K562 (cell line): ENCODE measurements around the gene MALAT1. TPM values are rescaled to one million over a fixed set of nuclear protein-coding genes. Genes with fewer than 3 reads are reported as not detected.
A peak's percentile ranks its signal among the peaks of the same experiment; 100 is the strongest.

Experiments used
- NELFE ChIP-seq: IDR thresholded peaks from 2 replicates; pipeline ENCODE4 v1.6.1; 2011; ENCODE audit warnings: mild to moderate bottlenecking; ENCODE audit not compliant: insufficient read depth, insufficient read length
- PHB ChIP-seq: fragments of 250-450 bp; sonication (Bioruptor Pico); IDR thresholded peaks from 2 replicates; pipeline ENCODE4 v1.5.0; 2021
- POLR2G ChIP-seq: fragments of 200-400 bp; formaldehyde crosslinking; IDR thresholded peaks from 2 replicates; pipeline ENCODE4 v1.6.1; 2017; ENCODE audit warnings: low read depth, mild to moderate bottlenecking, antibody characterized with exemption, low read length, moderate library complexity
- PYGO2 ChIP-seq: fragments of 450-650 bp; IDR thresholded peaks from 2 replicates; pipeline ENCODE4 v1.6.1; 2016; ENCODE audit warnings: mild to moderate bottlenecking, missing genetic modification characterization, moderate library complexity, missing compliant biosample characterization
- TARDBP ChIP-seq: fragments of 450-650 bp; IDR thresholded peaks from 2 replicates; pipeline ENCODE4 v1.6.1; 2016
- TCF3 ChIP-seq: sonication (generic); formaldehyde crosslinking; IDR thresholded peaks from 2 replicates; pipeline ENCODE4 v1.4.0; 2020; ENCODE audit warnings: mild to moderate bottlenecking, missing genetic modification reagents
- ZFP30 ChIP-seq: fragments of 250-450 bp; sonication (Bioruptor Pico); IDR thresholded peaks from 2 replicates; pipeline ENCODE4 v1.8.0; 2022; ENCODE audit warnings: moderate library complexity, mild to moderate bottlenecking, inconsistent platforms, borderline replicate concordance
- ZNF551 ChIP-seq: fragments of 250-450 bp; sonication (Bioruptor Pico); IDR thresholded peaks from 2 replicates; pipeline ENCODE4 v1.5.0; 2021; ENCODE audit warnings: mild to moderate bottlenecking, moderate library complexity
- polyA plus RNA-seq, 8 experiments: library from polyadenylated mRNA; depleted of rRNA in 4 of 8; stranded (reverse) in 5 of 8; unstranded in 3 of 8; fragments of >200 nt; fragmentation: Nextera tagmentation in 2 of 8; fragmentation: Illumina TruSeq in 1 of 8; extraction: Ambion mirVana in 2 of 8; extraction: Trizol in 1 of 8; gene quantifications; 2 replicates each; pipeline versions ENCODE4 v1.2.1 to v1.2.3, GENCODE V29; 2011 to 2014; ENCODE audit warnings: inconsistent platforms in 1 of 8, missing spikeins in 1 of 8
- total RNA-seq, 7 experiments: library from RNA; depleted of rRNA in 6 of 7; stranded (reverse); fragments of >200 nt in 6 of 7; fragmentation: Illumina TruSeq in 2 of 7; extraction: Trizol in 2 of 7; gene quantifications; 2 replicates each; pipeline versions ENCODE4 v1.2.1 to v1.2.3, GENCODE V29; 2011 to 2021; ENCODE audit warnings: low replicate concordance in 1 of 7
- TF ChIP-seq, protein P1 (sequence below), 2 experiments: fragments of 450-650 bp; formaldehyde crosslinking in 1 of 2; IDR thresholded peaks; 2 replicates each; pipeline versions ENCODE4 v1.4.0 to v1.6.1; 2014 to 2020; ENCODE audit warnings: mild to moderate bottlenecking in 2 of 2, borderline replicate concordance in 1 of 2, low read depth in 1 of 2
- TF ChIP-seq, protein P2 (sequence below): fragments of 150-350 bp; IDR thresholded peaks from 2 replicates; pipeline ENCODE4 v1.6.1; 2014; ENCODE audit warnings: low read depth, mild to moderate bottlenecking, low read length, borderline replicate concordance
- TF ChIP-seq, protein P3 (sequence below), 3 experiments: fragments of 200-800 bp in 1 of 3; fragments of 250-450 bp in 1 of 3; fragments of 450-650 bp in 1 of 3; sonication (Bioruptor Pico) in 1 of 3; sonication (Bioruptor generic) in 1 of 3; formaldehyde crosslinking in 1 of 3; IDR thresholded peaks; 2 replicates each; pipeline versions ENCODE4 v1.6.1 to v1.8.0; 2016 to 2022; ENCODE audit warnings: mild to moderate bottlenecking in 2 of 3, missing genetic modification characterization in 2 of 3, missing compliant biosample characterization in 1 of 3, moderate library complexity in 1 of 3

The MALAT1 gene
- total and polyA plus RNA-seq, 9 of the 15 experiments (the other 6 are each of a cell fraction or from before 2014, with no cell fraction given), result 363 to 8,715 (median 2,351) TPM

DNA sequence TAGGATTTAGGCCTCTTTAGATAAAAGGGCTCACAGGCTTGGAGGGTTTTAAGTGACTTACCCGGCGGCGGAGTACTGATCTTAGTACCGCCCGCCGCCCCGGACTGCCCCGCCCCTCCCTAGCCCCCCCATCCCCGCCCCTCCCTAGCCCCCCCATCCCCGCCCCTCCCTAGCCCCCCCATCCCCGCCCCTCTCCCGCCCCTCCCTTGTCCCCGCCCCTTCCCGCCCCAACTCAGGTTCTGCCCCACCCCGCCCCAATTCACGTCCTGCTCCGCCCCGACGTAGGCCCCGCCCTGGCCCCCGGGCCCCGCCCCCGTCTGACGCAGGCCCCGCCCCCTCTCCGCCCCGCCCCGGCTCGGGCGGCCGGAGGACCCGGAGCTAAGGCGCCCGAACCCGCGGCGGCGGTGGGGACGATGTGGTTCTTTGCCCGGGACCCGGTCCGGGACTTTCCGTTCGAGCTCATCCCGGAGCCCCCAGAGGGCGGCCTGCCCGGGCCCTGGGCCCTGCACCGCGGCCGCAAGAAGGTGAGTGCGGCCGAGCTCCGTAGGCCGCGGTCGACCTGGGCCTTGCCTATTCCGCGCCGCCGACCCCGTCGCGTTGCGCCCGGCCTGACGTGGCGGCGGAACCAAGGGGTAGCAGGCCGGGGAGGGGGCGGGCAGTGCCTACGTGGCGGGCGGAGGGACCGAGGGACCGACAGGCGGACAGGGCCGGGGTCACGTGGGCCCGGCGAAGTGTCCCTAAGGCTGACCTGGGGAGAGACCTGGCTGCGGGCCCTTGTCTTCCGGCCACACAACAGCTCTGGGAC is 26.1 kb downstream of the MALAT1 start, which contains the start of gene SCYL1 (continued):
- no peak for TF ChIP-seq ZNF551
- no peak for TF ChIP-seq NELFE
- TF ChIP-seq PYGO2 (tag), result no peak
- TF ChIP-seq, protein P1, sequence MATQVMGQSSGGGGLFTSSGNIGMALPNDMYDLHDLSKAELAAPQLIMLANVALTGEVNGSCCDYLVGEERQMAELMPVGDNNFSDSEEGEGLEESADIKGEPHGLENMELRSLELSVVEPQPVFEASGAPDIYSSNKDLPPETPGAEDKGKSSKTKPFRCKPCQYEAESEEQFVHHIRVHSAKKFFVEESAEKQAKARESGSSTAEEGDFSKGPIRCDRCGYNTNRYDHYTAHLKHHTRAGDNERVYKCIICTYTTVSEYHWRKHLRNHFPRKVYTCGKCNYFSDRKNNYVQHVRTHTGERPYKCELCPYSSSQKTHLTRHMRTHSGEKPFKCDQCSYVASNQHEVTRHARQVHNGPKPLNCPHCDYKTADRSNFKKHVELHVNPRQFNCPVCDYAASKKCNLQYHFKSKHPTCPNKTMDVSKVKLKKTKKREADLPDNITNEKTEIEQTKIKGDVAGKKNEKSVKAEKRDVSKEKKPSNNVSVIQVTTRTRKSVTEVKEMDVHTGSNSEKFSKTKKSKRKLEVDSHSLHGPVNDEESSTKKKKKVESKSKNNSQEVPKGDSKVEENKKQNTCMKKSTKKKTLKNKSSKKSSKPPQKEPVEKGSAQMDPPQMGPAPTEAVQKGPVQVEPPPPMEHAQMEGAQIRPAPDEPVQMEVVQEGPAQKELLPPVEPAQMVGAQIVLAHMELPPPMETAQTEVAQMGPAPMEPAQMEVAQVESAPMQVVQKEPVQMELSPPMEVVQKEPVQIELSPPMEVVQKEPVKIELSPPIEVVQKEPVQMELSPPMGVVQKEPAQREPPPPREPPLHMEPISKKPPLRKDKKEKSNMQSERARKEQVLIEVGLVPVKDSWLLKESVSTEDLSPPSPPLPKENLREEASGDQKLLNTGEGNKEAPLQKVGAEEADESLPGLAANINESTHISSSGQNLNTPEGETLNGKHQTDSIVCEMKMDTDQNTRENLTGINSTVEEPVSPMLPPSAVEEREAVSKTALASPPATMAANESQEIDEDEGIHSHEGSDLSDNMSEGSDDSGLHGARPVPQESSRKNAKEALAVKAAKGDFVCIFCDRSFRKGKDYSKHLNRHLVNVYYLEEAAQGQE (IDR thresholded peaks at IDR 0.05; ENCODE audit: borderline replicate concordance), result peak; percentile 35
- TF ChIP-seq, protein P1 (CRISPR knock-in tag; IDR thresholded peaks at IDR 0.05; ENCODE audit: low read depth), result peak; percentile 63
- TF ChIP-seq ZFP30, result no peak
- TF ChIP-seq POLR2G, result peak; percentile 80
- TF ChIP-seq, protein P2, sequence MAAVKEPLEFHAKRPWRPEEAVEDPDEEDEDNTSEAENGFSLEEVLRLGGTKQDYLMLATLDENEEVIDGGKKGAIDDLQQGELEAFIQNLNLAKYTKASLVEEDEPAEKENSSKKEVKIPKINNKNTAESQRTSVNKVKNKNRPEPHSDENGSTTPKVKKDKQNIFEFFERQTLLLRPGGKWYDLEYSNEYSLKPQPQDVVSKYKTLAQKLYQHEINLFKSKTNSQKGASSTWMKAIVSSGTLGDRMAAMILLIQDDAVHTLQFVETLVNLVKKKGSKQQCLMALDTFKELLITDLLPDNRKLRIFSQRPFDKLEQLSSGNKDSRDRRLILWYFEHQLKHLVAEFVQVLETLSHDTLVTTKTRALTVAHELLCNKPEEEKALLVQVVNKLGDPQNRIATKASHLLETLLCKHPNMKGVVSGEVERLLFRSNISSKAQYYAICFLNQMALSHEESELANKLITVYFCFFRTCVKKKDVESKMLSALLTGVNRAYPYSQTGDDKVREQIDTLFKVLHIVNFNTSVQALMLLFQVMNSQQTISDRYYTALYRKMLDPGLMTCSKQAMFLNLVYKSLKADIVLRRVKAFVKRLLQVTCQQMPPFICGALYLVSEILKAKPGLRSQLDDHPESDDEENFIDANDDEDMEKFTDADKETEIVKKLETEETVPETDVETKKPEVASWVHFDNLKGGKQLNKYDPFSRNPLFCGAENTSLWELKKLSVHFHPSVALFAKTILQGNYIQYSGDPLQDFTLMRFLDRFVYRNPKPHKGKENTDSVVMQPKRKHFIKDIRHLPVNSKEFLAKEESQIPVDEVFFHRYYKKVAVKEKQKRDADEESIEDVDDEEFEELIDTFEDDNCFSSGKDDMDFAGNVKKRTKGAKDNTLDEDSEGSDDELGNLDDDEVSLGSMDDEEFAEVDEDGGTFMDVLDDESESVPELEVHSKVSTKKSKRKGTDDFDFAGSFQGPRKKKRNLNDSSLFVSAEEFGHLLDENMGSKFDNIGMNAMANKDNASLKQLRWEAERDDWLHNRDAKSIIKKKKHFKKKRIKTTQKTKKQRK, result no peak
- TF ChIP-seq PHB (CRISPR knock-in tag), result no peak
- TF ChIP-seq, protein P3, sequence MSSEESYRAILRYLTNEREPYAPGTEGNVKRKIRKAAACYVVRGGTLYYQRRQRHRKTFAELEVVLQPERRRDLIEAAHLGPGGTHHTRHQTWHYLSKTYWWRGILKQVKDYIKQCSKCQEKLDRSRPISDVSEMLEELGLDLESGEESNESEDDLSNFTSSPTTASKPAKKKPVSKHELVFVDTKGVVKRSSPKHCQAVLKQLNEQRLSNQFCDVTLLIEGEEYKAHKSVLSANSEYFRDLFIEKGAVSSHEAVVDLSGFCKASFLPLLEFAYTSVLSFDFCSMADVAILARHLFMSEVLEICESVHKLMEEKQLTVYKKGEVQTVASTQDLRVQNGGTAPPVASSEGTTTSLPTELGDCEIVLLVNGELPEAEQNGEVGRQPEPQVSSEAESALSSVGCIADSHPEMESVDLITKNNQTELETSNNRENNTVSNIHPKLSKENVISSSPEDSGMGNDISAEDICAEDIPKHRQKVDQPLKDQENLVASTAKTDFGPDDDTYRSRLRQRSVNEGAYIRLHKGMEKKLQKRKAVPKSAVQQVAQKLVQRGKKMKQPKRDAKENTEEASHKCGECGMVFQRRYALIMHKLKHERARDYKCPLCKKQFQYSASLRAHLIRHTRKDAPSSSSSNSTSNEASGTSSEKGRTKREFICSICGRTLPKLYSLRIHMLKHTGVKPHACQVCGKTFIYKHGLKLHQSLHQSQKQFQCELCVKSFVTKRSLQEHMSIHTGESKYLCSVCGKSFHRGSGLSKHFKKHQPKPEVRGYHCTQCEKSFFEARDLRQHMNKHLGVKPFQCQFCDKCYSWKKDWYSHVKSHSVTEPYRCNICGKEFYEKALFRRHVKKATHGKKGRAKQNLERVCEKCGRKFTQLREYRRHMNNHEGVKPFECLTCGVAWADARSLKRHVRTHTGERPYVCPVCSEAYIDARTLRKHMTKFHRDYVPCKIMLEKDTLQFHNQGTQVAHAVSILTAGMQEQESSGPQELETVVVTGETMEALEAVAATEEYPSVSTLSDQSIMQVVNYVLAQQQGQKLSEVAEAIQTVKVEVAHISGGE (CRISPR knock-in tag; IDR thresholded peaks at IDR 0.05), result peak in 1 of 3 experiments; percentile 59; a peak in 2 of 6 replicates
- no peak for TF ChIP-seq TCF3 (CRISPR knock-in tag)
- TF ChIP-seq TARDBP, result no peak
